COR-L47 (cell line): ENCODE results near the gene B3GALNT1.
A peak's percentile ranks its signal among the peaks of the same experiment; 100 is the strongest.

Source experiments
- DNase-seq: peaks from one replicate; lab custom pipeline; 2025; lab: John Stamatoyannopoulos, UW

Gene B3GALNT1

DNA sequence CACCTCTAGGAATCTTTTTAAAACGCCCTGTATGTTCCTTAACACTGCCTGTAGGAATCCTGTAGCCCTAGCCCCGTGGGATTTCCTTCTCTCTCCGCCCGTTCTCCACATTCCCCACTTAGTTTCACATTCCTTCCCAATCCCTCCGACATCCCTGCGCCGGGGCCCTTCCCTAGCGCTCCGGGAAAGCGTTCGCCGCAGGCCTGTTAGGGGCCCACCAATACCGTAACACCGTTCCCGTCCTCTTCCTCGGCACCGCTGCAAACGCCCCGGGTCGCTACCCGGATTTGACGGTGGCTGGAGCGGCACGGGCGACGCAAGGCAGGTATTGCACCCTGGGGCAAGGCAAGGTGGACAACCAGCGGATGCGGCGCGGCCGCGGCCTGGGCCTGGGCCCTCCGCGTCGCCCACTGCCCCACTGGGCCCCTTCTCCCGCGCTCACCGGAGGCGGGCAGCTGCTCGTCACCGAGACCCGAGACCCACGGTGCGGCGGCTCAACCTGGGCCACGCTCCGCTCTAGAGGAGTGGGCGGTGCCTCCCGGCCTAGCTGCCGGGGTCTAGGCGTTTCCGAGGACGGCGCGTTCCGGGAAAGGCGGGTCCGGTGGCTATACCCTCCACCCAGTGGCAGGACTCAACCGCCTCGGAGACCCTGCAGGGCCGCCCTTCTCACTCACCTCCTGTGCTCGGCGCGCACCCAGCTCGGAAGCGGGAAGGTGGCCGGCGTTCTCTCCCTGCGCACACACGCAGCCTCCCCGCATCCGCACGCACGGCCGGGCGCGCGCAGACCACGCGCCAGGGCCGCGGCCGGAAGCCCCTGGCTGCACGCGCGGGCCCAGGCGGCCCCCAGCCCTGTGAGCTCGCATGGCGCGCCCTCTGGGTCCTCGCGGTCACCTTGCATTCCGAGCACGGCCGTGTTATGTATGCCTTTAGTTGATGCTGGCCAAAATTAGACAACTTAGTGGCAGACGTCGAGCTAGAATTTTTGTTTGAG, at the start of gene B3GALNT1:
Gene B3GALNT1 (minus strand): TSS at position 789 of the 991 bp plus-strand sequence. CDS start 18,595 bp downstream, outside the sequence.
- DNase-seq: peak; percentile 74

- no peak for DNase-seq
These were observed 48.3 kb upstream of the B3GALNT1 start for GRCh38 chr3:161153480-161153879.

DNA sequence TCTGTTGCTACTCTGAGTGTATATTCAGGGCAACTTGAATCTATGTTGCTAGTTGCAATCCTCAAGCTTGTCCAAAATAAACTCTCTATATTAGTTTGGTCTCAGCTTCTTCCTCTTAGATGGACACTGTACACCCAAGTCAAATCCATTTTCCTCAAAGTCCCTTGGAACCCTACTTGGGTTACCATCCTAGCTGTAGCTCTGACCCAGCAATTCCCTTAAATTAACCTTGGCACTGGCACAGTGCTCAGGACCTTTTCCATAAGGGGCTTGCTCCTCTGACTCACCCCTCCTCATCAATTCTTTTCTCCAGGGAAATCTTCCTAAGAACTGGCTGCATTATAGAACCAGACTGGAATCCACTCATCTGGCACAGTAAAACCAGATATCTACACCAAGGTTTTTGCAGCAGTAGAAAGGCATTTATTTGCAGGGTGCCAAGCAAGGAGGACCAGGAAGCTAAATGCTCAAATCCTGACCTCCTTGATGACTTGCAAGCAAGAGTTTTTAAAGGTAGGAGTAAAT, 44.9 kb upstream of the B3GALNT1 start:
- no peak for DNase-seq

DNA sequence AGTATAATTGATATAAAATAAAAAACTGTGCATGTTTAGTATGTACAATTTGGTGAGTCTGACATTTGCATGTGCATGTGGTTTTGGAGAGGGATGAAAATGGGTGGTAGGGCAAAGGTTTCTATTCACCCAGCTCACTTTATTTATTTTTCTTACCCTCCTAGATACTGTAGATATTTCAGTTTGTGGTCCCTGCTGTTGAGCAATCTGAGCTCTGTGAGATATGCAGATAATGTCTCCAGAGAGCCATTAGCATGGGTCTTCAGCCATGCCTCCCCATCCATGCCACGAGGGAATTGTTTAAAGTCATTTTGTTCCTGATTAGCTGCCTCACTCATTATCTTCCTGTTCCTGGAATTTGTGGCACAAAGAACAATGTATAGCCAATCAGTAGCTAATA, 44.4 kb upstream of the B3GALNT1 start:
- no peak for DNase-seq

- DNase-seq: no peak
These were observed 43.8 kb upstream of the B3GALNT1 start for GRCh38 chr3:161148832-161149475.

- no peak for DNase-seq
These were observed 37.3 kb upstream of the B3GALNT1 start for GRCh38 chr3:161142486-161142885.

DNA sequence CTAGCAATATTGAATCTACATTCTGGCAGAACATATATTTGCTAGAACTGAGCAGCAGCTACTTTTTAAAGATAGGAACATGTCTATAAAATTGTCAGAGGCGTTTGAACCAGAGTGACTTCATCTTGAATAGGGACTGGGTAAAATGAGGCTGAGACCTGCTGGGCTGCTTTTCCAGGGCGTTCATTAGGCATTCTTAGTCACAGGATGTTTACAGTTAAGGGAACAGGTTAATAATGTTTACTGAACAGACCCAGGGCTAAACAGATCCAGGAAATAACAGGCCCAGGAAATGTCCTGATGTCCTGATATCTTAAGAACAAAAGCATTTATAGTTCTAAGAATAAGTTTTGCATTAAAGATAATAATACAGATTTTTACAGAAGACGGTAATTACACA, 34.5 kb upstream of the B3GALNT1 start:
- no peak for DNase-seq

GRCh38 chr3:161137260-161137659, 32.1 kb upstream of the B3GALNT1 start:
- no peak for DNase-seq

DNA sequence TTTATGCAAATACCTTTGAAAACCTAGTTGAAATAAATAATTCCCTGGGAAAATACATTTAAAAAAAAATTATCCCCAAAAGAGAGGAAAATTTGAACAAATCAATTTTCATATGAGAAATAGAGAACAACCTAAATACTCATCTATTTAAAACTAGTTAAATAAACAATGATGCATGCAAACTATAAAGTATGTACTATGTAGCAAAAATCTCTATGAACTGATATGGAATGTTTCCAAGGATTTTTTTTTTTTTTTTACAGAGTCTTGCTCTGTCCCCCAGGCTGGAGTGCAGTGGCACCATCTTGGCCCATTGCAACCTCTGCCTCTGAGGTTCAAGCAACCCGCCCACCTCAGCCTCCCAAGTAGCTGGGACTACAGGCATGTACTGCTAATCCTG, 27.2 kb upstream of the B3GALNT1 start:
- no peak for DNase-seq

- no peak for DNase-seq
These were observed 21.3 kb upstream of the B3GALNT1 start for GRCh38 chr3:161126495-161126894.

DNA sequence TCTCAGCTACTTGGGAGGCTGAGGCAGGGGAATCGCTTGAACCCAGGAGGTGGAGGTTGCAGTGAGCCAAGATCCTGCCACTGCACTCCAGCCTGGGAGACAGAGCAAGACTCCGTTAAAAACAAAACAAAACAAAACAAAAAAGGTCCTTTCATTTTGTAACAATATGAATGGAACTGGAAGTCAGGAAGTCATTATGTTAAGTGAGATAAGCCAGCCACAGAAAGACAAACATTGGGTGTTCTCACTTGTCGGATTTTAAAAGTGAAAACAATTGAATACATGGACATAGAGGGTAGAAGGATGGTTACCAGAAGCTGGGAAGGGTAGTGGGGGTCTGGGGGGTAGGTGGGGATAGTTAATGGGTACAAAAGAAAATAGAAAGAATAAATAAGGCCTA, 12.5 kb upstream of the B3GALNT1 start:
- no peak for DNase-seq

GRCh38 chr3:161108840-161109239, 3.7 kb upstream of the B3GALNT1 start:
- DNase-seq: no peak

DNA sequence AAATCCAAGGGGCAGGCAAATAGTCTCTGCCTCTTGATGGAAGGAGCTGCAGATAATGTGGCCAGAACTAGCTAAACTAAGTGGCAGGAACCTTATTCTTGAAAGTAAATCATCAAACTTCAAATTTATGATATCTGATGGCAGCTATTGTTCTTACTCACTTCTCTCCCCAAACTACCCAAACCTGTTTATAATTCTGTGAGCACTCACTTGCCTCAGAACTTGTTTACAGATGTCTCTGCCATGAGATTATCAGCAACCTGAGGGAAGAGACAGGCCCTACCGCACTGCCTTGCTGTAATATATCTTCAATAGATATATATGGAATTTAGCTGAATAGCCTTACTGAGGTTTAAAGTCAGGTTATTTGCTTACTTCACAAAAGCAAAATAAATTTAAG, 2.2 kb upstream of the B3GALNT1 start:
- no peak for DNase-seq

DNA sequence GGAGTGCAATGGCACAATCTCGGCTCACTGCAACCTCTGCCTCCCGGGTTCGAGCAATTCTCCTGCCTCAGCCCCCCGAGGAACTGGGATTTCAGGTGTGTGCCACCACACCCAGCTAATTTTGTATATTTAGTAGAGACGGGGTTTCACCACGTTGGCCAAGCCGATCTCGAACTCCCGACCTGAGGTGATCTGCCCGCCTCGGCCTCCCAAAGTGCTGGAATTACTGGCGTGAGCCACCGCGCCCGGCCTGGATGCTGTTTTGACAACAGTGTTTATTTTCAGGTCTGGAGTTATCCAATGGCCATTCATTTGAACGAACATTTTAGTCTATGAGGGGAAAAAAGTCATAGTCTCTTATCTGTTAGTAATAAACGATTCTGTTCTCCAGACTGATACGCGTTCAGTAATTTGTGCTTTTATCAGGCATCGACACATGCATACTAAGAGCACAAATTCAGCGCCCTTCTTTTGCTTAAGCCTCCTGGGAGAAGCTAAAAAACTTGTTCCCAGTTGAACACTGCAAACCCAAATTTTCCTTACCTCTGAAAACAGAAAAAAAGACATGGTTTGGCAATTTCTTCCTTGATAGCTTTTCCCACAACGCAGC, 1.3 kb downstream of the B3GALNT1 start:
- DNase-seq: no peak

- no peak for DNase-seq
These were observed 3.5 kb downstream of the B3GALNT1 start for GRCh38 chr3:161101609-161102008.

- DNase-seq: no peak
These were observed 4.2 kb downstream of the B3GALNT1 start for GRCh38 chr3:161100994-161101393.

GRCh38 chr3:161096771-161097367, 8.3 kb downstream of the B3GALNT1 start:
- peak; percentile 71 for DNase-seq

GRCh38 chr3:161093895-161094294, 11.3 kb downstream of the B3GALNT1 start:
- no peak for DNase-seq

DNA sequence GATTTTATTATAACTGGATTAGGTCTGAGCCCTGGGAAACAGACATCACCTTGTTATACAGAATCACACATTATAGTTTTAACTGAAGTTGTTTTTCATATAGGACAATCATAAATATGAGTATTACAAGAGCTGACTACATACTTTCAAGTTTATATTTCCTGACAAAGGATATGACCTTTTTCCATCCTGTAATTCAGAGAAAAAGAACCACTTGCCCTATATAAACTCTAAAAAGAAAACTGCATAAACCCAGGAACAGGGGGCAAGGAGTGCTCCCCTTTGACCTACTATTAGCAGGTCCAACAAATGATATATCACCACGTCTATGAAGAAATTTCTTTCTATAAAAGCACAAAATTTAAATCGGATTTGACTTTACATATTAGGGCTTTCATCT, 20.9 kb downstream of the B3GALNT1 start:
- DNase-seq: no peak

DNA sequence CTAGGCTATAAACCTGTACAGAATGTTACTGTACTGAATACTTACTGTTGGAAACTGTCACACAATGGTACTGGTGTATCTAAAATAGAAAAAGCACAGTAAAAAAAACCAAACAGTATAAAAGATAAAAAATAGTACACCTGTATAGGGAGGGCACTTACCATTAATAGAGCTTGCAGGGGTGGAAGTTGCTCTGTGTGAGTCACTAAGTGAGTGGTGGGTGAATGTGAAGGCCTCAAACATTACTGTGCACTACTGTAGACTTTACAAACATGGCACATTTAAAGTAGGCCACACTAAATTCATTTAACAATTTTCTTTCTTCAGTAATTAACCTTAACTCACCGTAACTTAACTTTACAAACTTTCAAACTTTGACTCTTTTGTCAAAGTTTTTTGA, 22.0 kb downstream of the B3GALNT1 start:
- no peak for DNase-seq

DNA sequence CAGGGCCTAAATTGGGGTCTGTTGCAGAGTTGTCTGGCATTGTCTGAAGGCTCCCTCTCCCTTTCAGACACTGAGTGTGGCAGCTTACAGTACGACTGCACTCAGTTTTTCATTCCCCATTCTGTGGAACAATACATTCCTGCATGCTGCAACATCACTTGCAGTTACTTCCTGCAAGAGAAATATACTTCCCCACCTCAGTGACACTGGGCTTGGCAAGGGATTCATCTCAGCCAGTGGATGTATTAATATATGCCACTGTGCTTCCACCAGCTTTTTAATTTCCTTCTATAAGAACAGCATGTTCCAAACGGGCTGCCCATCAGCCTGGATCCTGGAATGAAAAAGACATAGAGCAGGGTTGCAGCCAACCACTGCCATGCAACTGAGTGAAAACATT, 23.1 kb downstream of the B3GALNT1 start:
- no peak for DNase-seq

DNA sequence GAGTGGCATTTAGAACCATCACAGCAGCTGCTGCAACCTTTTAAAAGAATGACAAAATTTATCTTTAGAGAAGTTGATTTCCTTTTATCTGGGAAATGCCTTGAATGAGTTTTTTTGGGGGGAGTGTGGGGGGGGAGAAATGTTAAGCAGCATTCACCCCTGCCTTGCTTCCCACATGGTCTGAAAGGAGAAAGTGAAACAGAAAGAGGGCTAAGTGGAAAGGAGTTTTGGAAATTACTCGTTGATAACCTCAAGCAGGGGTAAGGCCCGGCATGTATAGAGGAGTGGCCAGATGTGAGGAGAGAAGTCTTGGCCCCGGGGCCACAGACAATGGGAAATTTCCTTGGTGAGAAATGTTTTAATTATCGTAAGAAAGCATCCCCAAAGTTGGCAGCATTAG, 23.5 kb downstream of the B3GALNT1 start:
- no peak for DNase-seq
